GM18499 (cell line): ENCODE results near the gene CNOT2.

Experiments
- ATAC-seq: cut with Tn5 transposase; IDR thresholded peaks from one replicate; pipeline ENCODE4 v1.9.1; 2021; ENCODE audit warnings: moderate number of reproducible peaks; ENCODE audit not compliant: insufficient read depth, unreplicated experiment

CNOT2 gene

DNA sequence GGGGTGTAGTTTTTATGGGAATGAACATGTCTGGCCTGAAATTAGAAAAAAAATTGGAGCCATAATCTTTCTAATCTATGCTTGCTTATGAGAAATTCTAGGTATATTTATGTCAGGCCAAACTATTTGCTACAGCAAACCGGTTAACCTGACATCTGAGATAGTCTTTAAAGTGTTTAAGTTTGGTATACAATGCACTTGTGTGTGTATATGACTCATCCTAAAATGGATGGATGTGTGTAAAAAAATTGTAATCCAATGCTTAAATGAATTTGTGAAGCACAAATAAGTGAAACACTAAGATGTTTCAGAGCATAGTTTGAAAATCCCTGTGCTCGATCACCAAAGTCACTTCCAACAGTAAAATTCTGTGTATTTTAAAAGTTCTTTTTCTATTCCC lies 6.7 kb downstream of the CNOT2 start:
- no peak for ATAC-seq

DNA sequence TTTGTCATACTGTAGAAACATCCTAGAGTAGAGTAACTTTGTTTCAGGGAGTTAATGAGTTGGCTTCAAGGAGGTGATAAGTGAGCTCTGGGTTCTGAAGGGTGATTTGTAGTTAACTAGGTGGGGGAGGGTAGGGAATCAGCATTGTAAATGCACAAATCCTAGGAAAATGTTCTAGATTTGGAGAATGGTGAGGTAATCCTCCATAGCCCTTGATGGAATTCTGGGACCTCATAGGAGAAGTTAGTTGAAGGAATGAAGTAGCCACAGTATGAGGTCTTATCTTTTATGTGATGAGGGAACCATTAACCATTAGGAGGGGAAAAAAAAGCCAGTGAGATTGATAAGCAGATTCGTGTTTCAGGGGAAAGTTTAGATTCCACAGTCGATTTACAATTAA lies 8.0 kb downstream of the CNOT2 start:
- ATAC-seq: no peak

DNA sequence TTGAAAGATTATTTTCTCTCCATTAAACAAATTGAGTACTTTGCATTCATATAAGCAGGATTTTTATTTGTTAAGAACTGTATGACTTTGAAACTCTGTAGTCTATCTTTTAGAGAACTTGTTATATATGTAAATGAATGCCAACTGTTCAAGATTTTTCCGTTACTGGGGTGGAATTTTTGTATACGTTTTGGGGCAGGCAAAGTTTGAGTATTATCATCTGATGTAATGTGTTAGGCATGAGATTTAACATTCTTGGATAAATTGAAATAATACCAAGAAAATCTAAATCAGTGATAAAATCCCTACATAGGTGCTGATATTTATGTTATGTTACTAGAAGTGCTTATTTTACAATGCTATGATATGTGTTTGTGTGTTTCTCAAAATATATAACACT lies 8.4 kb downstream of the CNOT2 start:
- no peak for ATAC-seq

DNA sequence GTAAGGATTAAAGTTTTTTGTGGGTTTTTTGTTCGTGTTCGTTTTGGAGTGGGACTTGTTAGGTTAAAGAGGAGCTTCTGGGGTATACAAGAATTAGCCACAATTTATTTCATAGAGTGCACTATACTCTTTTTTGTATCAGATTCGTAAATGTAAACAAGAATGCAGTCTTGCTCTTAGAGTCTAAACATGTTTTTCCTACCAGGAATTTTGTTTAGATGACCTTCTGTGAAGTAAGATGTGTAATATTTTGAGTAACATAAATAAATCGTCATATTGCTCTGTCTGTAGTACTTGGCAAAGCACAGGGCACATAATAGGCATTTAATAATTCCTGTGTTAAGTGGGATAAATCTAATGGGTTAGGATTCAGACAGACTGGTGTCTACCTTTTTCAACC lies 9.6 kb downstream of the CNOT2 start:
- no peak for ATAC-seq

DNA sequence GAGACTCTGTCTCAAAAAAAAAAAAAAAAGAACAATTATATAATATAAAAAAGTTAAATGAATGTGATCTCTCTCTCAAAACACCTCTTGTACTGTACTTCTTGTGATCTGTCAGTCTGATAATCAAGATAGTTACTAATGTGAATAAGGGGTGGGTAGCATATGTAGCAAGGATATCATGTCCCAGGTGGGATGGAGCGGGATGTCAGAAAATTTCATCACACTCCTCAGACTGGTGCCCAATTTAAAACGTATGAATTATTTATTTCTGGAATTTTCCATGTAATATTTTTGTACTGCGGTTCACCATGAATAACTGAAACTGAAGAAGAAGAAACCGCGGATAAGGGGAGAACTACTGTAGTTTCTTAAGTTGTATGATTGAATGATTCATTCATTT lies 11.0 kb downstream of the CNOT2 start:
- ATAC-seq: no peak

DNA sequence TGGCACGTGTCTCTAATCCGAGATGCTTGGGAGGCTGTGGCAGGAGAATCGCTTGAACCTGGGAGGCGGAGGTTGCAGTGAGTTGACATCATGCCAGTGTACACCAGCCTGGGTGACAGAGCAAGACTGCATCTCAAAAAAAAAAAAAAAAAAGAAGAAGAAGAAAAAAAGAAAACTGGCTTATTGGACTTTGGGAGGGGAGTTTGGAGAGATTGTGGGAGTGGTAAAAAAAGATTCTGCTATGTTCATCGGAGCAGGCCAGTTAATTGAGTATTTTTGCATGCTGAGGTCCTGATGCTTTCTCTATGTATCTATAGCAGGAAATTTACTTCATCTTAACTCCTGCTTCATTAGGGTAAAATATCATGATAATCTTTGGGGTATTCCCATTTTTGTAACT lies 11.6 kb downstream of the CNOT2 start:
- no peak for ATAC-seq

DNA sequence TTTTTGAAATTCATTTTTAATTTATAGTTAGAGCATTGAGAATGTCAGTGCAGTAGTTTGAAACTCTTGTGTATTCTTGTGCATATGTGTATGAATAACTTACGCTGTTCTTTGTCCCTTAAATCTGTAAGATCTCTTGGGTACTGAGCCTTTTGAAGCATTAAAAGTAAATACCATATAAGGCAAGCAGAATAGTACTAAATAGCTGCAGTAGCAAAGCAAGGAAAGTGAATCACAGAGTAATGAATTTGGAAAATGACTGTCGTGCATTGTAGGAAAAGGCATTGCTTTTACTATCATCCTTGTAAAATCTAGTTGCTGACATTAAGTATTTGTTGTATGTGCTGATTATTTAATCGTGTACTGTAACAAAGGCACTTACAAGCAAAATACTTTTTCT lies 12.1 kb downstream of the CNOT2 start:
- no peak for ATAC-seq

DNA sequence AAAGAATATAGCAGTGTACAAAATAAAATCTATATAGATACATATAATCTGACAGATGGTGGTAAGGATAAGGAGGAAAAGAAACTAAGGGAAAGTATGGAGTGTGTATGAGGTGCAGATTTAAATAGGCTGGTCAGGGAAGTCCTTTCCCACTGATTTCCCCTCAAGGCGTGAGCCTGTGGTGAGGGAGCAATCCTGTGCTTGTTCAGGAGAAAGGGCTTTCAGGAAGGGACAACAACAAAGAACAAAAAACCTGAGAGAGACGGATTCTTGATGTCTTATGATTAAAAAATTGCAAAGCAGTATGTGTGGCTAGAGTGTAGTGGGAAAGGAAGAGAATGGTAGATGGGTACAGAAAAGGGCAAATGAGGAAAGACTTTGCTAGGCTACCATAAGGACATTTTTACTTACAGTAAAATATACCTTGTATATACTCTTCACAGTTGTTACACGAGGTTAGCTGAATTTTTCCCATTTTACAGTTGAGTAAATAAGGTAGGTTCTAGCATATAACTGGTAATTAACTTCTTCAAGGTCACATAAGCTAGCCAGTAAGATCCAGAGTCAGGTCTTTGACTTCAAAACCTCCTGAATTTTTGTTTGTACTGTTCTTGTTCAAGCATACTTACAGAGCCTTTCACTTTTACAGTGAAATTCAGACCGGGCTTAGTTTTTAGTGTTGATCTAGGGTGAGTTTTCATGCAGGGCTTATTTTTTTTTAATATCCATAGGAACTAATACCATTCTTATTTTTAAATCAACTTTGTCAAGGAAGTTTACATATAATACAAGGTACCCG lies 15.6 kb downstream of the CNOT2 start:
- no peak for ATAC-seq

DNA sequence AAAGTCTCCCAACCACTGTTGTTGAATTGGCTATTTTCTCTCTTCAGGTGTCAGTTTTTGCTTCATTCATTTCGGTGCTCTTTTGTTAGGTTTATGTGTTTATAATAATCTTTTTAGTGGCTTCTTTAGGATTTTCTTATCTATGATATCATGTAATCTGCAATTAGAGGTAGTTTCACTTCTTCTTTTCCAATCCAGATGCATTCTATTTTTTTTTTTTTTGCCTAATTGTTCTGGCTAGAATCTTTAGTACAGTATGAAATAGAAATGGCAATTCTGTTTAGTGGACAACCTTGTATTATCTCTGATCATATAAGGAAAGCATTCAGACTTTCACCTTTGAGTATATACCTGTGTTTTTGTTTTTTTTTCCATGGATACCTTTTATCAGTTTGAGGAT lies 17.4 kb downstream of the CNOT2 start:
- no peak for ATAC-seq

DNA sequence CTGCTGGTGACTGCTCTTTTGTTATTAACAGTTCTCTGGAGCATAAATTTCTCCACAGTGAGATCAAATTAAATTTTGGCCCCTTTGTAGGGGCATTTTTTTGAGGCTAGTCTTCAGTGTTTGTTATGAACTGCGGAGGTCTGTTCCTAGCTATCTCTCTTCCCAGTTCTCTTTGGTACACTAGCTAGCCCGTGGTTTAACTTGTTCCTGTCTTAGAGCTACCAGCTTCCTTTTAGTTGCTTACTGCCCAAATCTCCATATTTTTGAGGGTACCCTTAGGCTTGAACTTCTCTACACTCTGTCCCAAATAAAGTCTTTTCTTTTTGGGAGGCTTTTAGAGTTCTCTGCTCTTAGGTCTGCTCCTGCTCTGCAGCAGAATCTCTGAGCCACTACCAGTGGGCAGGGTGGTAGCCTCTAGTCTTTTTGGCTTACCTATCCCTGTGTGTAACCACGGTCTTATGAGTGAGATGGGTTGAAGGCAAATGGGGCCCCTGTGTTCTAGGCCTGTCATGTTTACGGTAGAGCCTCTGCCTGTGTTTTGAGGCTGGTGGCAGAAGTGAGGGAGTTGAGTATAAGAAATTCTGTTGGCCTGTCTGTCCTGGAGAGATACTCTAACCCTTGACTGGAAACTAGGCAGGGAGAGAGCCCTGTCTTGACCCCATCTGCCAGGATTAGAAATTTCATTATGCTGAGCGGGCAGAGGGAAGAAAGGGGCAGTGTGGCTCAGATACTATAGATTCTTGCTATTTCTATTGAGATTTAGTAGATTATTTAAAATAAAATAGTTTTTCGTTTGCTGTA lies 21.0 kb downstream of the CNOT2 start:
- no peak for ATAC-seq

DNA sequence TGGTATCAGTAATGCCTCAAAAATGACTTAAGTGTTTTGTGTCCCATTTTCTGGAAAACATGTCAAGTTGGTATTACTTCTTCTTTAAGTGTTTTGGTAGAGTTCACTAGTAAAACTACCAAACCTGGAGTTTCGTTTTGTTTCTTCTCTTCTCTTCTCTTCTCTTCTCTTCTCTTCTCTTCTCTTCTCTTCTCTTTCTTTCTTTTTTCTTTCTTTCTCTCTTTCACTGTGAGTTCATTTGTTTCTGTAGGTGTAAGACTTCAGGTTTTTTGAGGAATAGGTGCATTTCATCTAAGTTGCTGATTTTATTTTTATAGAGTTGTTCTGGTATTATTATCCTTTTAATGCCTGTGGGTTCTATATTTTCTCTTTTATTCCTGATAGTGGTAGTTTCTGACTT lies 21.9 kb downstream of the CNOT2 start:
- ATAC-seq: no peak

DNA sequence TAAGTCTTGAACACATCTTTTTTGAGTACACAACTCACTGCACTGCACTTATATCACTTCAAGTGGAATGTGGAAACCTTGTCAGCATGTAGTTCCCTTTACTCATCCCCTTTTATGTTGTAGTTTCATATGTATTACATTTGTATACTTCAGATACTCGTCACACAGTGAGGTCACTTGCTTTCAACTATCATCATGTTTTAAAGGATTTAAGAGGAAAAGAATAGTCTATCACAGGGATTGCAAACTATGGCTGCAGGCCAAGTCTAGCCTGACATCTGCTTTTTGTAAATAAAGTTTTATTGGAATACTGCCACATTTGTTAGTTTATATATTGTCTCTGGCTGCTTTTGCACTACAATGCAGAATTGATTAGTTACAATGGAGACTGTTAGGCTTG lies 24.3 kb downstream of the CNOT2 start:
- ATAC-seq: no peak

DNA sequence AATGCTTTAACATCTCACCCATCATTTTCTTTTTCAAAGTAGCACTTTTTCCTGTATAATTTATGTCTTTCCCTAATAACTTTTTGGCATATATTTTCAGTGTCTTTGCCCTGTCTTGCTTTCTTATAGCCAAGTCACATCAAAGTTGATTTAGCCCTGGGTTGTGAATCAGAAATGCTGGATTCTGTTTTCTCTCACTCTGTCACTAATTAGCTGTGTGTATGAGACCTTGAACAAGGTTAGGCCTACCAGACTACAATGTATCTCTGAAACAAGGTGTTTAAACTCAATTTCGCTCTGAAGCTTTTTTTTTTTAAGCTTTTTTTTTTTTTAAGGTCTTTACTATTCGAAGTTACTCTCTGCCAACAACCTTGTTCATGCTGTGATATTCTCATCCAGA lies 25.7 kb downstream of the CNOT2 start:
- ATAC-seq: no peak

DNA sequence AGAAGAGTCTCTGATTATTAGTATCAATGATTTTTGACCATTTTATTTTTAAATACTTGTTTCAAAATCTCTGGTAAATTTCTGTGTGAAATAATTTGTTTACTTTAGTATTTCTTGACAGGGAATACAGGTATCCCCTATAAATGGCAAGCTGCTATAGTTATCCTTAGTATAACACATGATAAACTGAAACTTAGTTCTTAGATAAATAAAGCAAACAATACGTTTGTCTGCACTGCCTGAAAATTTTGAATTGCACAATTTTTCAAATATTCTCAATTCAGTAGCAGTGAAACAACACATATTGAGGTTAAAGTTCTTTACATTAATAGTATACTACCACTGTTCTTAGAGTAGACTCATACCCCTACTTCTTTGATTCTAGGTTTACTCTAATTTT lies 26.9 kb downstream of the CNOT2 start:
- no peak for ATAC-seq

DNA sequence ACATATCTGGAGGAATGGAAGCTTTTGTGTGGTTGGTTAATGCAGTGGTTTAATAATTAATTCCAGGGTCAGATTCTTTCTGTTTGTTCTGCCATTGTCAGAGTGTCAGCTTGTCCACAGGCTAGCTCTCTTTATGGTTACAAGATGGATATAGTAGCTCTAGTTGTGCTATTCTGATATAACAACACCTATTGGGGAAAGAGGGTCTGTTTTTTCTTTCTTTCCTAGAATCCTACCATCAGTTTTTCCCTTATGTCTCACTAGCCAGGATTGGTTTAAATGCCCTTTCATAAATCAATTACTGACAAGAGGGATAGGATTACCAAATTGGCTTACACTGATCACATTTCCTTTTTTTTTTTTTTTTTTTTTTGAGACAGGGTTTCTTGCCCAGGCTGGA lies 27.8 kb downstream of the CNOT2 start:
- no peak for ATAC-seq

DNA sequence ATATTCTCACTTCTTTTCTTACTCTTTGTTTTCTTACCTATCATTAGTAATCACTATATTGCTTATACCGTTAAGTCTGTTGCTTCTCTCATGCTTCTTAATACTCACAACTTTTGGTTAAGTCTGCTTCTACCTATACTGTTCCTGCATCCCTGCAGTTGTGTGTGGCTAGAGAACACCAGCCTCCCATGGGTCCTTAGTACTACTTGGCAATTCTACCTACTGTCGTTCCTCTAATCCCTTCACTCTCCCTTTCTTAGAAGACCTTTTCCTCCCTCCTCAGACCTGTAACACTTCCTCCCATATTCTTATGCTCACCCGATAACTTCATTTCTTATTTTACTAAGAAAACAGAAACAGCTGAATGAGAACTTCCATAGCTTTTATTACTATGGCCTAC lies 29.3 kb downstream of the CNOT2 start:
- no peak for ATAC-seq

DNA sequence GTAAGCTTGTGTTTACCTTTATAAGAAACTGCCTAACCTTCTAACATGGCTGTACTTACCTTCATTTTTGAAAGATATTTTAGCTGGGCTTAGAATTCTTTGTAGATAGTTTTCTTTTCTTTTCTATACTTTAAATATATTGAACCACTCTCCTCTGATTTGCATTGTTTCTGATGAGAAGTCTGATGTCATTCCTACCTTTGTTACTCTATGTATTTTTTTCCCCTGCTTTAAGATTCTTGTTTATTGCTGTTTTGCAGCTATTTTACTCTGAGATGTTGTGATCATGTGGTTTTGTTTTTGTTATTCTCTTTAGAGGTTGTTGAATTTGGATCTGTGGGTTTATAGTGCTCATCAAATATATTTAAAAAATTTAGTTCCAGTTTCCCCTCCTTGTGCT lies 31.8 kb downstream of the CNOT2 start:
- no peak for ATAC-seq

DNA sequence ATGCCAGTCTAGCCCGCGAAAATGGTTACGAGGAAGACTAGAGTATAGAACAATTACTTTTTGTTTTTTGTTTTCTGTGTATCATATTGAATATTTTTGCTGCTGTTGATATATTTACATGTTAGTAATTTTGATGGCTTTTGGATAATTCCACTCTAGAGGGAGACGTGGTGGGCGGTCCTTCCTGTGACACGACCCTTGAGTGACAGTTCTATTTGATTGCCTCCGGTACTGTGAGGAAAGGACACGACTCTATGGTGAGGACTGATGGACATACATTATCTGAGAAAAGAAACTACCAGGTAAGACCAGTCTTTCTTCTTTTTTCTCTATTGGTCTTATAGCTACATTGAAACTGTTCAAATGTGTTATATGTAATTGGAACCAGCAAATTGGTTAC lies 34.7 kb downstream of the CNOT2 start:
- ATAC-seq: no peak

DNA sequence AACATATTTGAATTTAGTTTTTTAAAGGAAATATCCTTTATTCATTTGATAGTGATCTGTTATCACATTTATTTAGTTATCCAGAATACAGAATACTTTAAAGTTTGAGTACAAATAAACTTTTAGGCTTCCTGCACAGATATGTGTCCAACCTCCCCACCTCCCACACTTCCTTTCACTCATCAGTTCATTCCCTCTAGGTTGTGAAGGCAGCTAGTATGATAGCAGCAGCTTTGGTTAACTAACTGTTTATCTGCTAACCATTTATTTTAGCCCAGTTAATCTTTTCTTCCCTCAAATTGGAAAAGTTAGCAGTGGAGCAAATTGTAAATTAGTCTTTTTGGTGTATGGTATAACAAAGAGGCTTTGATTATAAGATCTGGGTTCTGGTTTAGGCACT lies 35.7 kb downstream of the CNOT2 start:
- ATAC-seq: no peak

DNA sequence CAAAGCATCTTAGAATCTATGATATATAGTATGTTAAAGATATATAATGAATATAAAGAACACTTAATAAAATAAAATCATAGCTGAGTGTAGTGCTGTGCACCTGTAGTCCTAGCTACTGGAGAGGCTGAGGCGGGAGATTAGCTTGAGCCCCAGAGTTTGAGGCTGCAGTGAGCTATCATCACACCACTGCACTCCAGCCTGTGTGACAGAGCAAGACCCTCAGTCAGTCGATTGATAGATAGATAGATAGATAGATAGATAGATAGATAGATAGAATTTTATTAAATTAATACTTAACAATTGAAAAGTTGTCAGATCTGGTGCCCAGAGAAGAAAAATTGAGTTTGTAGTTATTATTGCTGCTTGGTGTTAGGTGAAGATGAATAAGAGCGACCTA lies 40.0 kb downstream of the CNOT2 start:
- no peak for ATAC-seq

DNA sequence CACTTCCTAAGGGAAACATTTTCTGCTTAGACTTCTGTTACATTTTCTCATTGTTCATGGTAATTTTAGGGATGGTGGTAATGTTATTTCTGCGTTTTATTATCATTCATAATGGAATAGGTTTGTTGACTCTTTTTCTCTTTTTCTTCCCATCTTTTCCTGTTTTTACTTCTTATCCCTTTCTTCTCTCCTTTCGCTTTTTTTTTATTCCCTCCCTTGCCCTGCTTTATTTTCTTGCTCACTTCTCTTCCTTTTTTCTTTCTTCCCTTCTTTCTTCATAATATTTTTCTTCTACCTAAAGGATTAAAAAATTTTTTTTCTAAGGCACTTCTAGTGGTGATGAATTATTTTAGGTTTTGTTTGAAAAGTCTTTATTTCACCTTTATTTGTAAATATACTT lies 45.6 kb downstream of the CNOT2 start:
- no peak for ATAC-seq

DNA sequence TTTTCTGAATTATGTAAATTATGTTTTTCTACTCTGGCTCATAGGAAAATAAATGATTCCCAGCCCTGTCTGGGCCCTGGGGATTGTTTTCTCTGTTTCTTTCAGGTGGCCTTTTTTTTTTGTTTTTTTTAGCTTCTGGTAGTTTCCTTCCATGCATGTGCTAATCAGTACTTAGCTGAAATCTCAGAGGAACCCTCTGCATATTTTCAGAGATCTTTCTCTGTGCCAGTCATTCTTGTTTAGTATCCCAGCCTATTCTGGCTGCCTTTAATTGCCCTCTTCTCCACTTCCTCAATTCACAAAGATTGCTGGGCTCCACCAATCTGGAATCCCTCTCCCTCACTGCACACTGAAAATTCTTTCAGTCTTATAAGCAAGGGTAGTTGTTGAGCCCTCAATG lies 46.9 kb downstream of the CNOT2 start:
- no peak for ATAC-seq
